ENCODE results near the gene ABCA4.
"Not testable (repeated sequence)": the region's sequence is repeated elsewhere in the genome, so short reads cannot be mapped to it uniquely, and the experiment has no call there.

Gene ABCA4

GRCh38 chr1:93961443-93961842 lies 159.5 kb downstream of the ABCA4 start:
- DNase-seq (ENCODE audit: insufficient read length) (no peak), FAIRE-seq (no peak)
- TF ChIP-seq TAF1 (IDR thresholded peaks at IDR 0.05; ENCODE audit: borderline replicate concordance, low read depth, low read length): no peak

GRCh38 chr1:93960641-93961147 lies 160.3 kb downstream of the ABCA4 start:
- FAIRE-seq (no peak), DNase-seq (ENCODE audit: insufficient read length) (no peak)
- TF ChIP-seq POLR2A (IDR thresholded peaks at IDR 0.05; ENCODE audit: low read depth, low read length): no peak
- no peak for TF ChIP-seq POLR2AphosphoS5 (IDR thresholded peaks at IDR 0.05; ENCODE audit: low read depth, low read length)
- TF ChIP-seq TAF1 (IDR thresholded peaks at IDR 0.05; ENCODE audit: borderline replicate concordance, low read depth, low read length): no peak

GRCh38 chr1:93959413-93959812 lies 161.5 kb downstream of the ABCA4 start:
- FAIRE-seq: no peak
- TF ChIP-seq POLR2AphosphoS5 (IDR thresholded peaks at IDR 0.05; ENCODE audit: low read depth, low read length) (no peak), POLR2A (IDR thresholded peaks at IDR 0.05; ENCODE audit: low read depth, low read length) (no peak), TAF1 (IDR thresholded peaks at IDR 0.05; ENCODE audit: borderline replicate concordance, low read depth, low read length) (no peak)
- DNase-seq (ENCODE audit: insufficient read length): no peak

DNA sequence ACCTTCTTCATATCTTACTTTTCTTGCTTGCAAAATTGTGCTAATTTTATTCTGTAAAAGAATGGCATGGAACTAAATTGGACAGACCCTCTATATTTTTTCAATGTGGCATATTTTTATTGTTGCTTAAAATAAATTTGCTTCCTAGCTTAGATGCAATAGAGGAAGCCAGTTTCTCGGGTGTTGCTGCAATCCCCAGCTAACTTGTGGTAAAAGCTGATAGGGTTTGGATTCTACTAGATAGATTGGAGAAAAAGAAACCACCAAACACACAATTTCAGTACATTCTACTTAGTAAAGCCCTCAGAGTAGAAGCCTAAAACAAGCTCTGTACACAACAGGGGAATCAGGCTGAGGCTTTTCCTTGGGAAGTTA lies 162.2 kb downstream of the ABCA4 start:
- DNase-seq (ENCODE audit: insufficient read length) (no peak), FAIRE-seq (no peak)
- TF ChIP-seq TAF1 (IDR thresholded peaks at IDR 0.05; ENCODE audit: borderline replicate concordance, low read depth, low read length) (no peak), POLR2AphosphoS5 (IDR thresholded peaks at IDR 0.05; ENCODE audit: low read depth, low read length) (no peak), POLR2A (IDR thresholded peaks at IDR 0.05; ENCODE audit: low read depth, low read length) (no peak)

DNA sequence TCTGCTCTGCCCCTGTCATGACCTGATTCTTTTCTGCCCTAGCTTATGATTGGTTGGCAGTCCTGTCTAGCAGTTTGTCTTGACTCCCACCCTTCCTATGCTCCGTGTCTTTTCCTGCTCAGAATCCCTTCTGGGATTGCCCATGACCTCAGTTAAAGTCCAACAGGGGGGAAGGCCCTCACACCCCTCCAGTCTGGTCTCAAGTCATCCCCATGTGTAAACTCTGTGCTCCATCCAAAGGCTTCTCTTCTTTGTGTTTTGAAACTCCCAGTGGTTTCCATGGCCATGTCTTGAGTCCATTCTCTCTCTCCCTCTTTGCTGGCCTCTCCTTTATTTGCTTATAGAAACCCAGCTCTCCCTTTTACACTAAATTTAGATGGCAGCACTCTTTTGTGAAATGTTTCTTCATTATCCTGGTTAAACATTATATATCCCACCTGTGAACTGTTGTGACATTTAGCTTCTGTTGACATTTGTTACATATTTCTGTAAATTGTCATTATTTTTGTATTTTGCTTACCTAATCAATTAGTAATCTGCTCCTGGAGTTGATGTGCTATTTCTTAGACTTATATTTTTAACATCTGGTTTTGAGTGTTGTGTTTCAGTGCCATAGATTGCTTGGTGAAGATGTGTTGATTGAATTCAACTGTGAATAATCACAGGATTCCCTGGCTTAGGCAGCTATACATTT lies 162.8 kb downstream of the ABCA4 start:
- no peak for DNase-seq (ENCODE audit: insufficient read length)
- TF ChIP-seq TAF1 (IDR thresholded peaks at IDR 0.05; ENCODE audit: borderline replicate concordance, low read depth, low read length) (no peak), POLR2A (IDR thresholded peaks at IDR 0.05; ENCODE audit: low read depth, low read length) (no peak), POLR2AphosphoS5 (IDR thresholded peaks at IDR 0.05; ENCODE audit: low read depth, low read length) (no peak)
- no peak for FAIRE-seq

GRCh38 chr1:93955765-93956164 lies 165.2 kb downstream of the ABCA4 start:
- no peak for DNase-seq (ENCODE audit: insufficient read length)
- no peak for FAIRE-seq
- TF ChIP-seq TAF1 (IDR thresholded peaks at IDR 0.05; ENCODE audit: borderline replicate concordance, low read depth, low read length) (no peak), POLR2AphosphoS5 (IDR thresholded peaks at IDR 0.05; ENCODE audit: low read depth, low read length) (no peak), POLR2A (IDR thresholded peaks at IDR 0.05; ENCODE audit: low read depth, low read length) (no peak)

GRCh38 chr1:93947002-93947686 lies 173.8 kb downstream of the ABCA4 start:
- DNase-seq (ENCODE audit: insufficient read length); FAIRE-seq: not testable (repeated sequence)
